Cardiac fibroblast (primary cell): ENCODE results near the gene GUCY2D.

Source experiments
- DNase-seq, 2 donors: peaks; one replicate each; pipeline versions ENCODE4 v3.0.0 to v3.0.0-alpha.2; 2010; ENCODE audit warnings: low read depth in 2 of 2
- H3K4me3 ChIP-seq, 2 donors: replicated peaks in 1 of 2; 1 replicate in 1 of 2; 2 replicates in 1 of 2; pipeline ENCODE4 v1.5.1; 2011; ENCODE audit warnings: low read depth in 2 of 2, low read length in 2 of 2, mild to moderate bottlenecking in 2 of 2, moderate library complexity in 1 of 2
- TF ChIP-seq, protein P1 (sequence below): IDR thresholded peaks from one replicate; pipeline ENCODE4 v1.5.1; 2011; ENCODE audit warnings: low read depth, mild to moderate bottlenecking, low read length, inconsistent platforms

GUCY2D gene

DNA sequence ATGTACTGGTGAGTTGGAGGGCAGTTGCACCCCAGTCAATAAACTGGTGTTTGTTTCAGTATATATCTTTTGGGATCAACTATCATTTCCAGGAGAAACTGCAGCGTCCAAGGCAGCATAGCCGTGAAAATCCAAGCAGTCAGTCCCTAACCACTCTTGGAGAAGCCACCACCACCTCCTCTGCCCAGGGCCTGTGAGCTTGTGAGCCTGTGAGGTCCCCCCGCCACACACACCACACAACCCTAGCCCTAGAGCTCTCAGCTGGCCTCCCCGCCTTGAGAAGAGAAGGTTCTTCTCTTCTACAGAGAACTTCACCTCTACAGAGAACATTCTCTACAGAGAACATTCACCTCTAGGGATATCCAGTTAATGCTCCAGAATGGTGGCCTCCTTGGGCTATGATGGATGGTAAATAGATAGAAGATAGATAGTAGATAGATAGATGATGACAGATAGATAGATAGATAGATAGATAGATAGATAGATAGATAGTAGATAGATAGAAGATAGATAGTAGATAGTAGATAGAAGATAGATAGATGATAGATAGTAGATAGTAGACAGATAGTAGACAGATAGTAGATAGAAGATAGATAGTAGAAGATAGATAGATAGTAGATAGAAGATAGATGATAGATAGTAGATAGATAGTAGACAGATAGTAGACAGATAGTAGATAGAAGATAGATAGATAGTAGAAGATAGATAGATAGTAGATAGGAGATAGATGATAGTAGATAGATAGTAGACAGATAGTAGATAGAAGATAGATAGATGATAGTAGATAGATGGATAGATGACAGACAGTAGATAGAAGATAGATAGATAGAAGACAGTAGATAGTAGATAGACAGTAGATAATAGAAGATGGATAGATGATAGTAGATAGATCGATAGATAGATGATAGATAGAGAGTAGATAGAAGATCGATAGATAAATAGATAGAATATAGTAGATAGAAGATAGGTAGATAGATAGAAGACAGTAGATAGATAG lies 50.1 kb downstream of the GUCY2D start:
- no peak for DNase-seq
- no peak overlapping the region for H3K4me3 ChIP-seq
- TF ChIP-seq, protein P1, sequence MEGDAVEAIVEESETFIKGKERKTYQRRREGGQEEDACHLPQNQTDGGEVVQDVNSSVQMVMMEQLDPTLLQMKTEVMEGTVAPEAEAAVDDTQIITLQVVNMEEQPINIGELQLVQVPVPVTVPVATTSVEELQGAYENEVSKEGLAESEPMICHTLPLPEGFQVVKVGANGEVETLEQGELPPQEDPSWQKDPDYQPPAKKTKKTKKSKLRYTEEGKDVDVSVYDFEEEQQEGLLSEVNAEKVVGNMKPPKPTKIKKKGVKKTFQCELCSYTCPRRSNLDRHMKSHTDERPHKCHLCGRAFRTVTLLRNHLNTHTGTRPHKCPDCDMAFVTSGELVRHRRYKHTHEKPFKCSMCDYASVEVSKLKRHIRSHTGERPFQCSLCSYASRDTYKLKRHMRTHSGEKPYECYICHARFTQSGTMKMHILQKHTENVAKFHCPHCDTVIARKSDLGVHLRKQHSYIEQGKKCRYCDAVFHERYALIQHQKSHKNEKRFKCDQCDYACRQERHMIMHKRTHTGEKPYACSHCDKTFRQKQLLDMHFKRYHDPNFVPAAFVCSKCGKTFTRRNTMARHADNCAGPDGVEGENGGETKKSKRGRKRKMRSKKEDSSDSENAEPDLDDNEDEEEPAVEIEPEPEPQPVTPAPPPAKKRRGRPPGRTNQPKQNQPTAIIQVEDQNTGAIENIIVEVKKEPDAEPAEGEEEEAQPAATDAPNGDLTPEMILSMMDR, result no peak

DNA sequence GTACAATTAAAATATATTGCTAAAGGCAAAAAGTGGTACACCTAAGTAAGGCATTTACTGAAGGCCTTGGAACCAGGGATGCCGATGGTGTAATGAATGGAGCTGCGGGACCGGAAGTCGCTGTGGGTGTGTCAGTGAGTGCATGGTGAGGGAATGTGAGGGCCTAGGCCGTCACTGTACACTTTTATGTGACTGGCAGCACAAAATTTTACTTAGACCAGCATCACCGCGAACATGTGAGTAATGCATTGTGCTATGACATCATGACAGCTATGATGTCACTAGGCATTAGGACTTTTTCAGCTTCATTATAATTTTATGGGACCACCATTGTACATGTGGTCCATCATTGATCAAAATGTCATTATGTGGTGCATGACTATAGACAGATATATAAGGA lies 51.2 kb downstream of the GUCY2D start:
- no peak overlapping the region for H3K4me3 ChIP-seq
- DNase-seq, result no peak
- TF ChIP-seq, protein P1, result no peak

DNA sequence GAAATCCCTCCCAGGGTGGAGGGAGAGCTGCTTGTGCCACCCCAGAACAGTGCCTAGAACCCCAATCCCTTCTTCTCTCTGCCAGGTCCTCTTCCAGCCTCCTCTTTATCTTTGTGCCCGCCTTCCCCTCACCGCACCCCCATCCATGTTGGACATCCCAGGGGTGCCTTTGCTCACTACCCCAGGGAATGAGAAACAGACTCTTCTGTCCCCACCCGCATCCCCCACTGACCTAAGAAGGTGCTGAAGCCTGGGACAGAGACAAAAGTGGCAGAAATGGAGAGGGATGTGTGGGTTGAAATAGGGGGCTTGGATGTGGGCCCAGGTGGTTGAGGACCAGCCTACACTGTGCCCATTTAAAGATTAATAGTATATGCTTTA lies 53.4 kb downstream of the GUCY2D start:
- TF ChIP-seq, protein P1, result no peak
- DNase-seq, result no peak
- no peak overlapping the region for H3K4me3 ChIP-seq

DNA sequence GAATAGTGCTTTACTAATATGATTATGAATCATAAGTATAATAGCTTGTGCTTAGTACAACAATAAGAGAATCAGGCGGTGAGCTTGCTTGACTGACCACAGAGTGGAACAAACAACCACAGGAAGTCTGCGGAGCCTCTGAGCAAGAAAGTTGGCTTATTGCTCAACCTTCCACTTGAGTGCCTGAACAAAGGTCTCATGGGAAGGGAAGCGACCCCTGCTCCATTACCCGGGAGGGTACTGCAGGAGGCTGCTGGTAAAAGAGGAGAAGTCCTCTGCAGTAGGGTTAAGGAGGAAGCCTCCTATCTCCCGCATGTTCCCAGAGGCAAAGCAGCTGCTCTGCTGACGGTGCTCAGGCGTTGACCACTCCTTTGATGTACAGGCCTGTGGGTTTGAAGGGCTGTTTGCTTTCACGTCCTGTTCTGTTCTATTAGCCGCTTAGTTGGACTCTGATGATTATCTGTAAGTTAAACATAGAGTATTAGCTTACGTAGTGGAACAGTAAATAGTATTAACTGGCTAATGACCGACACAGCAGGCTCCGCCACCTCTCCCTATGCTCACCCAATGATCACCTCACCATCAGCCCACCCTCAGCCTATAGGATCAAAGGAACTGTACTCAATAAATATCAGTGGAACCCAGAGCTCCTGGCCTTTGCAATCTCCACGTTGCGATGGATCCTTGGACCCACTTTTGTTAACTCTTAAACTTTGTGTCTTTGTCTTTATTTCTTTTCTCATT lies 54.0 kb downstream of the GUCY2D start:
- peak; percentile 90 to 95 for DNase-seq
- H3K4me3 ChIP-seq, result no peak overlapping the region
- TF ChIP-seq, protein P1, result no peak

DNA sequence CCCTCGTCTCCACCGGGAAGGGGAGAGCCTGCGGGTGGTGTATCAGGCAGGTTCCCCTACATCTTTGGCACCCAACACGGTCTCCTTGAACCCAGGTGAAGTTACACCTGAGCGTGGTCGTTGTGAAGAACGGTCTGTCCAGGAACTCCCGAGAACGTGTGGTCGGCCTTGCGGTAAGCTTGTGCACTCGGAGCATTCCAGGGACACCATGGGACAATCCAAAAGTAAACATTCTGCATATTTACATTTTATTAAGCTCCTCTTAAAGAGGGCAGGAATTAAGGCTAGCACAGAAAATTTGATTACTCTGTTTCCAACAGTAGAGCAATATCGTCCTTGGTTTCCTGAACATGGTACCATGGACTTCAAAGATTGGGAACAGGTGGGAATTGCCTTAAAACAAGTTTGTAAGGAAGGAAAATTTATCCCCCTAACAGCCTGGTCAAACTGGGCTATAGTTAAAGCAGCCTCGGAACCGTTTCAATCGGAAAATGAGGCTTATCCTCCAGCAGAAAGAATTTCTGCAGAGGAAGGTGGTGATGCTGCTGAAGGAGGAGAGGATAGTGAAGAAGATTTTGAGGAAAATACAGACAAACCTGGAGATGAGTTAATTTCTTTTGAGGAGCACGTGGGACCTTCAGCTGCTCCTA lies 54.7 kb downstream of the GUCY2D start:
- H3K4me3 ChIP-seq, result no peak overlapping the region
- DNase-seq, result no peak
- TF ChIP-seq, protein P1, result no peak

DNA sequence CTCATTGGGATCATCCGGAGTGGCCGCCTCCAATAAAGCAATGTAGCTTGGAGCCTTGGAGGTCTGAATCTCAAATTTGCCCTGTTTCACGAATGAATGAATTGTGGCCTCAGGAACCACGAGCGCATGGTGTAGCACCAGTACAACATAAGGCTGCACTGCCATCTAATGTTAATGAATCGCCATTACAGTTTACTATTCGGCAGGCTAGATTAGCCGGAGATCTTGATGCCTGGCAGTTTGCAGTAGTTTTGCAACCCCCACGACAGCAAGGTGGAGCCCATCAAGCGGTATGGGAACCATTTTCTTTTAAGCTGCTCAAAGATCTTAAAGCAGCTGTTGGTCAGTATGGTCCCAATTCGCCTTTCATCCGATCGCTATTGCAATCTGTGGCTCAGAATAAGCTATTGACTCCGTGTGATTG lies 55.3 kb downstream of the GUCY2D start:
- TF ChIP-seq, protein P1, result peak; percentile 67
- no peak overlapping the region for H3K4me3 ChIP-seq

More for the DNA sequence above, 55.3 kb downstream of the GUCY2D start:
- DNase-seq, result peak; percentile 87 to 88
